ENCODE data around the gene CHCHD3. TPM values are rescaled to one million over a fixed set of nuclear protein-coding genes. Genes with fewer than 3 reads are reported as not detected.
A peak's percentile ranks its signal among the peaks of the same experiment; 100 is the strongest.

CHCHD3 gene
- total RNA-seq, 1 donor from 2014 or later: 42.6 TPM

- no peak for DNase-seq (ENCODE audit: low spot score)
Measured at GRCh38 chr7:132865366-132866143, 216.3 kb downstream of the CHCHD3 start.

- DNase-seq (ENCODE audit: low spot score): no peak
Measured at GRCh38 chr7:132861940-132862554, 219.8 kb downstream of the CHCHD3 start.

DNA sequence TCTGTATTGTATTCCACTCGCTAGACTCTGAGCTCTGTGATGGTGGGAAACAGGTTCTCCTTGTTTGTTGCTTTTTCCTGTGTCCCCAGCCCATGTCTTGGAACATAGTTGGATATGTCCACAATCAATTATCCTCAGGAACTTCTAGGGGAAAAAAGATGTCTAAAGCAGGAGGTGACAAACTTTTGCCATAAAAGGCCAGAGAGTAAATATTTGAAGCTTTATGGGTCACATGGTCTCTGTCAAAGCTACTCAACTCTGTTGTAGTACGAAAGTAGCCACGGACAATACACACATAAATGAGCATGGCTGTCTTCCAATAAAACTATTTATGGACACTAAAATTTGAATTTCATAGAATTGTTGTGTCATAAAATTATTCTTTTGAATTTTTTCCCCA, 220.5 kb downstream of the CHCHD3 start:
- no peak for DNase-seq (ENCODE audit: low spot score)

DNA sequence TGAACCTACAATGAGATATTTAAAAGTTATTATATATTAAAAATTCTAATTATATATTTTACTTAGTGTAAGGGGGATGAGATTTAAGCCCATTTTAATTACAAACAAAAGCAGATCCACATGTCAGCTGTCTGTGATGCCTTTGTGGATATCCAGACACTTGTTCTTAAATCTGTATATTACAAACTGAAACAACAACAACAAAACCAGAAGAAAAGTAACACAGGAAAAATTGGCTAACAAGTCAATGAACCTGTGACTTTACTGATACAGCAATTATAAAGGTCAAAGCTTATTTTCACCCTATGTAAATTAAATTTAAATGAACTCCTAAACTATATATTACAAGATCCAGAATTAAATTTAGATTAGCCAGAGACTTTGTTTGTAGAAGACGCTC, 222.7 kb downstream of the CHCHD3 start:
- no peak for DNase-seq (ENCODE audit: low spot score)

GRCh38 chr7:132858760-132859159, 223.1 kb downstream of the CHCHD3 start:
- no peak for DNase-seq (ENCODE audit: low spot score)

GRCh38 chr7:132858251-132858650, 223.6 kb downstream of the CHCHD3 start:
- no peak for DNase-seq (ENCODE audit: low spot score)

DNA sequence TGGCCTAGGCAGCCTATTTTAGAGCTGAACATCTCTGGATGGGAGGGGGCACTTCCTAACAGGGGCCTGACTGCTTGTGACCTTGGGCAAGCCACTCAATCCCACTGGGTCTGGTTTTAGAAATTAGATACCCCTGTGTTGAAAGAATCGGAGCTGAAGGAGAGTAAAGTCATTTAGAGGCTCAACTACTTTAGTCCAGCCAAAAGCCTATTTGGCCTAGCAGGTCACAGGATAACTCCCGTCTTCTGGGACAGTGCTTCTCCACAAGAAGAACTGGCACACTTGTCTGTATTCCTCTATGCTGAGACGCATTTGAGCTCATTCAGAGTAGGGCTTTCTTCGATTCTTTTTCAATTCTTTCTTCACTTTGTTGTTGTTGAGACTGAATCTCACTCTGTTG, 224.2 kb downstream of the CHCHD3 start:
- DNase-seq (ENCODE audit: low spot score): no peak

- no peak for DNase-seq (ENCODE audit: low spot score)
Measured at GRCh38 chr7:132857031-132857430, 224.9 kb downstream of the CHCHD3 start.

GRCh38 chr7:132856416-132856815, 225.5 kb downstream of the CHCHD3 start:
- no peak for DNase-seq (ENCODE audit: low spot score)

GRCh38 chr7:132855901-132856300, 226.0 kb downstream of the CHCHD3 start:
- no peak for DNase-seq (ENCODE audit: low spot score)

DNA sequence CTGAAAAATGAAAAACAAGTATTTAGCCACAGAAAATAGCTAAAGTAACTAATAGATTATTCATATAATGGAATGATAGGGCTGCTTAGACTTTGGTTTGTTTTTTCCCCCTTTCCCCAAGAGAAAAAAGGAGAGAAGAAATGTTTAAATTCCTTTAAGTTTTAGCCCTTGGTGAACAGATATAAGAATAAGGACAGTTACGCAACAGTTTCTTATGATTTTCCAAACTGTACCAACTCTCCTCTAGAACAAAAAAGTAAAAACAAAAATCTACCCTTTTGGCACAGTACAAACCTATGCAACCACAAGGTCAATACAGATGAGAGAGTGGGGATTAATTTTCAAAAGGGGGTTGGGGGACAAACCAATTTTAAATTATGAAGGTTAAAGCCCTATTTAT, 227.7 kb downstream of the CHCHD3 start:
- DNase-seq (ENCODE audit: low spot score): no peak

DNA sequence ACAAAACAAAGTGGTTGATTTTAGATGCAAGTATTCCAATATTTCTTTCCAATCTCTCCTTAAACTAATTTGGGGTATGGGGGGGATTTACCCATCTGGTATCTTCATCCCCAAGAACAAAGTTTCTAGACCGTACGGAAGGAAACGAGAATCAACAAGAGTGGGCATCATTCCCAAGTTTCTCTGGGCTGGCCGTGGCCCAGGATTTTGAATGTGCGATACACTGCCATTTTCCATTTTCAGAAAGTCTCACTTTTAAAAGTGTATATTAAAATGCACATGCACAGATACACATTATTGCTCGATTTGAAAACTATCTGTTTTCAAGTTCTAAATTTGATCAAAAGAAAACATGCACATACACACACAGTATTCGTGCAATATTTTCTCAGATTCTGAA, 234.5 kb downstream of the CHCHD3 start:
- no peak for DNase-seq (ENCODE audit: low spot score)

DNA sequence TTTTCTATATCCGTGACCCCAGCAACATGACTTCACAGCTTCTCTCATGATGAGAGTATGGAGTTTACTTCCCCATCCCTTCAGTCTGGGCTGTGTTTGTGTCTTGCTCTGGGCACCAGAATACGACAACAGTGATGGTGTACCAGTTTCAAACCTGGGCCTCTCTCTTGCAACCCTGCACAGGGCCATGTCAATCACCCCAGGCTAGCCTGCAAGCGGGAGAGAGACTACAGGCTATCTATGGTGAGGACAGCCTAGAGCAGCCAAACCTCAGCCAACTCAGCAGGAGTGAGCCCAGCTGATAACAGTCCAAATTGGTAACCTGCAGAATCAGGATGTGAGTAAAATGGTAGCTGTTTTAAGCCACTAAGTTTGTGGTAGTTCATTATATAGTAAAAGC, 235.8 kb downstream of the CHCHD3 start:
- DNase-seq (ENCODE audit: low spot score): no peak

- DNase-seq (ENCODE audit: low spot score): no peak
Measured at GRCh38 chr7:132842478-132842877, 239.4 kb downstream of the CHCHD3 start.

DNA sequence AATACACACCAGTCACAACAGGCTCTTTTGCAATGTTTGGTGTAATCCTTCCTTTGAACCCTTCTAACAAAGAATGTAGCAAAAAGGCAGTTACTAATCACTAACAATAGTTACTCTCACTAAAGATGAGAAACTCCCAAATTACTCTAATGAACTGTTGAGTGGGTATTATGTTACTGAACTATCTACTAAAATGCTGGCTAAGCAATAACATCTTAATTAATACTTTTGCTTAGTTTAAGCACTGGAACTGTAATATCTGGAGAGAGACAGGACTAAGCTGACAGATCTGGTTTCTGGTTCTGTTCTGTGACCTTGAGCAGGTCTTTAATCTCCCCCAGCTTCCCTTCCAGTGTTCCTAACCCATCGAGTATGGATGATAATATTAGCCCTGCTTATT, 241.7 kb downstream of the CHCHD3 start:
- DNase-seq (ENCODE audit: low spot score): no peak

DNA sequence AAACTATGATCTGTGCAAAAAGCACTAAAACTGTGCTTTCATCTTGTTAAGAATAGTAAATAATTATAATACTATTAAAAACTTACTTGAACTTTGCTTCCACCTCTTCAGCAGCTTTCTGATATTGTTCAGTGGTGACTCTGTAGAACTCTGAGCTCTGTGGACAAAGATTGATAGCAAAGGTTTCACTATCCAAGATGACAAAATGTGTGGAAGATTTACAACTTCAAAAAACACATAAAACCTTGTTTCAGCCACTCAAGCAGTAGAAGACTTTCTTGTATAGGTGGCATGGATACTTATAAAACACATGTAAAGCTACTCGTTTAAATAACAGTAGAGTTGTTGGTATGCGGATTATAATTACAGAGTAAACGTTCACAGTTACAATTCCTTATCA, 243.6 kb downstream of the CHCHD3 start:
- DNase-seq (ENCODE audit: low spot score): no peak

DNA sequence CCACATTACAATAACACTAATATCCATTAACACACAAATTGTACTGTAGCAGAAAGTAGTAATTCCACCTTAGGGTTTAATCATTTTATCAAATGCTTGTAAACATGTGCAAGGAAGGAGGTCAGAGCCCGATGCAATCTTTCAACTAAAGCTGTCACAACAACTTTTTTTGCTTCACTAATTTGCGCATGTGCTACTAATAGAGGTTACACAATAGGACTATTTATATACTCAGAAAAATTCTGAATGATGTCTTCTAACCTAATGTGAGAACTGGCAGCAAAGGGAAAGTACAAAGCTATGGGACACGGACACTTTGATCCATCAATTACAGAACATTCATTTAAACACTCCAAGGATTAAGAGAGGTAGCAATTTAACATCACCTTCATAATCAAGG, 244.4 kb downstream of the CHCHD3 start:
- DNase-seq (ENCODE audit: low spot score): no peak

DNA sequence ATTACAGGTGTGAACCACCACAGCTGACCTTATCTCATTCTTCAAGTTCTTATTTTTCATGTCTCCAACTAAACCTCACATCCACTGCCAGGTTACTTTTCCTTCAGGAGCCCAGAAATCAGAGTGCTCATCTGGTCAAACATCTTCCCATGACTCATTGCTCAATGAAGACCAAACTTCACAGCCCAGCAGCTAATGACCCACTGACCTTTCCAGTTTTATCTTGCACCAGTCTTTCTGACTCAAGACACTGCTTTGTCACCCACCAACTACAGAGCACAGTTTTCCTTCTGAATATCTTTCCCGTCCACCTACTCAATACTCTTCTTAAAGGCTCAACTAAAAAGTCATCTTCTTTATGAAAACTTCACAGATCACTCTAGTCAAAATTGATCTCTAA, 245.1 kb downstream of the CHCHD3 start:
- no peak for DNase-seq (ENCODE audit: low spot score)

DNA sequence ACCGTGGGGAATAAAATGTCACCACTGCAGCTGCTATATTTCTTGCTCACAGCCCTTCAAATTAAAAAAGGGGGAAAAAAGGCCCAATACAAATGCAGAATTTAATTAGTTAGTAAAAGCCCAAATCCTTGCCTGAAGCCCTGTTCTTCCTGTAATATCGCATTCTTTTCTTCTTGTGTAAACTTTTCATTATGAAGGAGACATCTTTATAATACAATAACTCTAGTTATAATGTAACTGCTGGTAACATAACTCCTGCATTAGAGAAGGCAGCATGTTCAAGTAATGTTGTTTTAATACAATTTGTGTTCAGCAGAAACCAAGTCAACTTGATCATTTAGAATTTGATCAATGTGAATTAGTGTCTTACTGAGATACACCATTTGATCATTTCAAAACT, 250.9 kb downstream of the CHCHD3 start:
- DNase-seq (ENCODE audit: low spot score): peak; percentile 1

DNA sequence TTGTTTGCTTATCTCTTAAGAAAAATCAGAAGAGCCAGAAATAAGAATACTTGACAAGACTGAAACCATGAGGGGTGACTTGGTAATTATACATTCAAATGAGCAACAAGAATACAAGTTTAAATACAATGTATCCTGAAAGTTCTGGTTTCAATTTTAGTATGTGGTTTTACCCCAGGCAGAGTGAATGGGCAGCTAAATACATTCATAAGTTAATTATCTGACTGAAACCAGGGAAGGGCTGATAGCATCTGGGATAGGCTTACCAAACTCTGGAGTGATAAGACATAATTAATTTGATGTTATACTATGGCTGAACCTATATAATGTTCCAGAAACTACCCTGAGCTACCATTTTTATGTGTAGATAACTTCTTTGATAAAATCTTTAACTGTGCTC, 253.4 kb downstream of the CHCHD3 start:
- no peak for DNase-seq (ENCODE audit: low spot score)

DNA sequence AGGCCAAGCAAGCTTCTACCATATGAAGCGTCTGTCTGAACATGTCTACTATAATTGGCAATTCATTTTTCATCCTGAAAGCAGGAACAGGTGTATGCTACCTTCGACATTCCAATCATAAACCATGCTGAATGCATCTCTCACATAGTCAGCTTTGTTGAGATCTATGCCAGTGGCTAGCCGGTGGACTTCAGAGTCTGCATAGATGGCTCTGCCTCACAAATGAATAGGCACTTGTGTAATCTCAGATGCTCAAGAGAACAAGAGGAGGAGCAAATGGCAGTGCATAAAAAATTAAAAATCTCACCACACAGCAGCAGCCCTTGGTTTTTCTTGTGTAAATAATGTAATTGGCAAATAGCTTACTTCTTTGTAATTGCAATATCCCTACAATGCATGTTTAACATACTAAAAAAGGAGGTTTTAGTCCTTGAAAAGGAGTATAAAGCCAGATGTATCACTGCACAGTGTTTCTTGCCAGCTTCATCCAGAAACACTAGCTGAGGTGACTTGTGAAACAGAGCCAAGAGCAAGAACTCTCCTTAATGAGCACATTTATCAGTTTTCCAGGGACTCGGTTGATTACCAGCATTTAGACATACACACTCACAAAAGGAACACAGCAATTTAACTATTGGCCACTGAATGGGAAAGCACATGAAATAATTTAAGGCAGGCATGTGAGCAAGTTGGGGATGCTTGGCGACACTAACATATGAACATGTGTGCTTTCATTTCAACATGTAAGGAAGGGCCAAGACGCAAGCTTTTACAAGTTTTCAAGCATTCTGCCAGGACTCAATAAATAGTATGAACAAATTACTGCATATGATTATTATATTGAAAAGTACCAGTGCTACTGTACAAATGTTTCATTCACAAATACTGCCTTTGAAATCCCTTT, 255.7 kb downstream of the CHCHD3 start:
- DNase-seq (ENCODE audit: low spot score): no peak

DNA sequence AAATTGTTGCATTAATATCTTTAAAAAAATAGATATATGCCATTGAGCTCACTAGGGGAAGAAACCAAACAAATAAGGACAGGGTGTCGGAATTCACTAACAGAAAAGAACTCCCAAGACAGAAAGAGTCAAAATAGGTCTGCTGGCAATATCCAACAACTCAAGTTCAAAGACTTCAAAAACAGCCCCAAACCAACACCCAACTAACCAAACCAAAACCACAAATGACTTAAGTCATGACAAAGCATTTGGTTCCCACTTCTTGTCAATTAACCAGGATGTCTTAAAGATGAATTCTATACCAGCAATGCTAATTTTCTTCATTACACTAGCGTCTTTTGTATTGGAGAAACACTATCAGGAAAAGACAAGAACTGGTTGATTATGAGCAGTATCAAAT, 256.7 kb downstream of the CHCHD3 start:
- no peak for DNase-seq (ENCODE audit: low spot score)

DNA sequence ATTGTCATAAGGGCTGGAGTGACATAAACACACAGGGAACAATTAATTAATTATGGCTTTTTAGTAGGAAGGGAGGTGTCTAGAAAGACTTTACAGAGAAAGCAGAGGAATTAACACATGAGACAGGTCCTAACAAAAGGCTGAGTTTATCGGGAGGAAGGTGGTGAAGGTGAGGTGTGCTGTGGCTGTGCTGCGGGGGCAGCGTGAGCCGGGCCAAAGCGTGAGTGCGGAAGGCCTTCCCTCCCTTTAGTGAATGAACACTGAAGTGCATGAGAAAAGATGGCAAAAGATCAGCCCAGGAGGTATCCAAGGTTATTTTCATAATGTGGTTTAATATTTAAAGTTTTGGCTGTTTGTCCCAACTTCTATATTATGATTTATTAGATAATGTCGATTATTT, 262.2 kb downstream of the CHCHD3 start:
- no peak for DNase-seq (ENCODE audit: low spot score)

All from umbilical cord (tissue), 2 donors.